SK-MEL-5 (cell line): ENCODE results near the gene PROSER2. TPM values are rescaled to one million over a fixed set of nuclear protein-coding genes. Genes with fewer than 3 reads are reported as not detected.
"Not testable (repeated sequence)": the region's sequence is repeated elsewhere in the genome, so short reads cannot be mapped to it uniquely, and the experiment has no call there.

ENCODE experiments used
- DNase-seq: peaks from one replicate; pipeline ENCODE4 v3.0.0-alpha.2; 2016; ENCODE audit warnings: low read depth, low spot score
- in situ Hi-C: cut with HindIII; loops from 2 replicates; pipeline ENCODE4 v1.10.0; 2016; ENCODE audit warnings: low sequenced_read_pairs, high pct_unique_total_duplicates, low pct_unique_long_range_greater_than_20kb
- total RNA-seq: library from RNA; depleted of rRNA; stranded (reverse); fragments of >200 nt; shearing (Covaris generic); gene quantifications from 2 replicates; pipeline ENCODE4 v1.2.3, GENCODE V29; 2014

Gene PROSER2
- total RNA-seq, 1 experiment from 2014 or later = 4.4 TPM

DNA sequence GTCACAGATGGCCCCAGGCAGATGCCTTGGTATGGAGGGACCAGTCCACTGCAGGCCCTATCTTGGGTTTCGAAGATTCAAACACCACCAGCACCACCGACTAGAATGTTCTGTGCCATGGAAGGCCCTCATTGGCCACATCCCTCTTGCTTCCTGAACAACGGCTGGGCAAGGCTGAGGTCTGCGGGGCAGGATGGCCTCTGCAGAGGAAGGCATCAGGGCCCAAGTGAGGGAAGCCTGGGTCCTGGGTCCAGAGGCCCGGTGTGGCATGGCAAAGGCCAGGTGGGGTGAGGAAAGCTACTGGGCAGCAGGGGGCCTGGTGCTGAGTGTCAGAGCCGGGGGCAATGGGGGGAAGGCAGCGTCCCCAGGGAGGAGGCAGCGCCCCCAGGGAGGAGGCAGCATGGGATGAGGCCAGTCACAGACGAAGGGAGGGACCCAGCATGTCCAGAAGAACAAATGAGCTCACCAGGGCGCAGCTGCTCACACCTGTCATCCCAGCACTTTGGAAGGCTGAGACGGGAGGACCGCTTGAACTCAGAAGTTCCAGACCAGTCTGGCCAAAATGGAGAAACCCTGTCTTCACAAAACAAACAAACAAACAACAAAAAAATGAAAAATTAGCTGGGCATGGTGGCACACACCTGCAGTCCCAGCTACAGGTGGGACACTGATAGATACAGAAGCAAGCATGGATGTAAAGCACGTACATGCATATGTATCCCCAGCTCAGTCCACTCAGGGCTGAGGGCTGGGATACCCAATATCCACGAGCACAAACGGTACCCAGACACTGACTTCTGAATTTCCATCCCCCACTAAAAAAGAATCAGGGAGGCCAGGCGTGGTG, 64.4 kb downstream of the PROSER2 start:
- in situ Hi-C loops = no loop called here
- DNase-seq = no peak

DNA sequence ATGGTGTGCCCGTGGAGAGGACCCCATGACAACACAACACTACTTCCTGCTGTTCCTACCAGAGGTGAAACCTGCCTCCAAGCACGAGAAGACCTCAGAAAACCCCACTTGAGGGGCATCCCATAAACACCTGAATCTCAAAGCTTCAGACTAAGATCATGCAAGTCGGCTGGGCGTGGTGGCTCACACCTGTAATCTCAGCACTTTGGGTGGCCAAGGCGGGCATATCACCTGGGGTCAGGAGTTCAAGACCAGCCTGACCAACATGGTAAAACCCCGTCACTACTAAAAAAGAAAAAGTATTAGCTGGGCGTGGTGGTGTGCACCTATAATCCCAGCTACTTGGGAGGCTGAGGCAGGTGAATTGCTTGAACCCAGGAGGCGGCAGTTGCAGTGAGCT, 66.1 kb downstream of the PROSER2 start:
- DNase-seq, in situ Hi-C loops: not testable (repeated sequence)

- DNase-seq = no peak
- in situ Hi-C loops = no loop called here
Observed at GRCh38 chr10:11891776-11892486, 68.8 kb downstream of the PROSER2 start.

GRCh38 chr10:11893749-11894278, 70.7 kb downstream of the PROSER2 start:
- in situ Hi-C loops = no loop called here

DNA sequence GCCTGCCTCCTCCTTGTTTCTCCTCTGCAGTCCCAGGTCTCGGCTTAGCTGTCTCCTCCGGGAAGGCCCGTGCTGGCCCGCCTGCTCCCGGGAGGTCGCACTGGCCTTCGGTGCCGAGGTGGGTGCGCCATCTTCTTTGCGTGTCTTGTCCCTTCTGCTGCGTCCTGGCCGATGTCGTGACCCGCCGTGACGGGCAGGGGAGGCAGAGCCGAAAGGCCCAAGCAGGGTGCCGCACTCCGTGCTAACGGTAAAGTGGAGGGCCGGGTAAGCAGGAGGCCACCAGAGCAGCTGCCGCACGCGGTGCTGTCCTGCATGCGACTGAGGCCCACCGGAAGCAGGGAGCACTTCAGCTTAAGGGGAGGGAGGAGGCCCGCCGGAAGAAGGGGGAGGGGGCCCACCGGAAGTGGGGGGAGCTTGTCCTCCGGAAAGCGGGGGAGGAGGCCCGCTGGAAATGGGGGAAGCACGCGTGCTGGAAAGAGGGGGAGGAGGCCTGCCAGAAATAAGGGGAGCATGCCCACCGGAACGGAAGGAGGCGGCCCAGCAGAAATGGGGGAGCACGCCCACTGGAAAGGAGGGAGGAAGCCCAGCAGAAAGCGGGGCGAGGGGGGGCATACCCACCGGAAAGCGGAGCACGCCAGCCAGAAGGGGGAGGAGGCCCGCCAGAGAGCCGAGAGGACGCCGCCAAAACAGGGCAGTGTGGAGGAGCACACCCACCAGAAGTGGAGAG, 71.4 kb downstream of the PROSER2 start:
- in situ Hi-C loops = no loop called here
- no peak for DNase-seq

More at GRCh38 chr10:11893749-11894278, 70.7 kb downstream of the PROSER2 start:
- DNase-seq = no peak

DNA sequence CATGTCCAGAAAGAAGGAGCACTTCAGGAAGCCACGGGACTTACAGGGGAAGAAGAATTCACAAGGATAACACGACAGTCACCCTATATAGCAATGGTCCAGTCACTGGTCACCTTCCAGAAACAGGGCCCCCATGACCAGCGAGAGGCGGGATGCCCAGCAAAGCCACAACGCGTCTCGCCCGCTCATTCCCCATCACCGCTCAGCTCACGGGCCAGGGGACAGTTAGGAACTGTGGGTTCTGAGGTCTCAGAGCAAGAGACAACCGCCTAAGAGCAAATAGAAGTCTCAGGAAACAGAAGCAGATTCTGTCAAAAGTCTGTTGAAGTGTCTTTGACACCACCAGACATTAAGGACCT, 71.9 kb downstream of the PROSER2 start:
- DNase-seq = no peak
- in situ Hi-C loops = no loop called here

- DNase-seq = no peak
- in situ Hi-C loops = no loop called here
Observed at GRCh38 chr10:11895598-11895997, 72.4 kb downstream of the PROSER2 start.

- no peak for DNase-seq
- in situ Hi-C loops = no loop called here
Observed at GRCh38 chr10:11896549-11897200, 73.5 kb downstream of the PROSER2 start.

DNA sequence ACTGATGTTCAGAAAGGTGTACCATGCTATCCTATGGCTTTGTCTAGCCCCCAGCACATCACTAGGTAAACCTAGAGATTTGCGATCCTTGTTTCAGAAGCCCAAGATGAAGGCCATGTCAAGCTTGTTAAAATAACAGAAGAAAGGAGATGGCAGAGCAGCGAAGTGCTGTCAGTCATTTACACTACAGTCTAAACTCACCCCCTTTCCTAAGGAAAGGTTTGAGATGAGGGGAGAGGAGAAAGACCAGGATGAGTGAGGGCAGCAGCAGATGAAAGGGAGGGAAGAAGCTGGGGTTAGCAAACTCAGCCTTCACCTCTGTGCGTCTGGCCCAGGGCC, 74.8 kb downstream of the PROSER2 start:
- in situ Hi-C loops = no loop called here
- DNase-seq = no peak

DNA sequence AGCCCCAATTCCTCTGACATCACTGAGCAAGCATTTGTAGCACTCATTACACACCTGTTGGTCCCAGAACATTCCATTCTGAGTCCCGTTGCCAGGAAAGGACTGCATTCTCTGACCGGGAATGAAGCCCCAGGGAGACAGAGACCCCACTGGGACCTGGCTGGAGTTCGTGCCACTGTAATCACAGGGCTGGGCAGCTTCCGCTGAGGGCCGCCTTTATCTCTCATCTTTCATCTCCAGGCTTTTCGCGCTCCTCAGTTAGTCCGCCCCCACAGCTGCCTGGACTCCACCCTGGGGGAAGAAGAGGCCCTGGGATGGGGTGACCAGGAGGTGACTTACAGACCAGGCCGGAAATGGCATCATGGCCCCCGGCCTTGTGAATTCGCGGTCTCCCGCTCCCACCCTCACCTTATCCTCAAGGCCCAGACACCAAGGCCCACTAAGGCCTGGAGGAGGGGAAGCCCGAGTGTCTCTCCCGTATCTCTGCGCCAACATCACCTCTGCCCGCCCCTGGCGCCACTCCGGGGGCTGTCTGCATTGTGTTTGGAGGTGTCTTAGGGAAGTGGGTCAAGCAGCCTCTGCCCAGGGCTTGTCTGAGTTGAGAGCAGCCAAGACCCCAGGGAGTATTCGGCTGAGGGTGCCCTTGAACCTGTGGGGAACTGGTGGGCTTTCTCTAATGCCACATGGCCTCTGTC, 75.4 kb downstream of the PROSER2 start:
- in situ Hi-C loops = no loop called here
- DNase-seq = no peak

- in situ Hi-C loops = no loop called here
- DNase-seq = no peak
Observed at GRCh38 chr10:11899067-11899876, 76.1 kb downstream of the PROSER2 start.

GRCh38 chr10:11901036-11901301, 77.8 kb downstream of the PROSER2 start:
- DNase-seq = no peak
- in situ Hi-C loops = no loop called here

- DNase-seq = no peak
- in situ Hi-C loops = no loop called here
Observed at GRCh38 chr10:11901454-11901832, 78.3 kb downstream of the PROSER2 start.

DNA sequence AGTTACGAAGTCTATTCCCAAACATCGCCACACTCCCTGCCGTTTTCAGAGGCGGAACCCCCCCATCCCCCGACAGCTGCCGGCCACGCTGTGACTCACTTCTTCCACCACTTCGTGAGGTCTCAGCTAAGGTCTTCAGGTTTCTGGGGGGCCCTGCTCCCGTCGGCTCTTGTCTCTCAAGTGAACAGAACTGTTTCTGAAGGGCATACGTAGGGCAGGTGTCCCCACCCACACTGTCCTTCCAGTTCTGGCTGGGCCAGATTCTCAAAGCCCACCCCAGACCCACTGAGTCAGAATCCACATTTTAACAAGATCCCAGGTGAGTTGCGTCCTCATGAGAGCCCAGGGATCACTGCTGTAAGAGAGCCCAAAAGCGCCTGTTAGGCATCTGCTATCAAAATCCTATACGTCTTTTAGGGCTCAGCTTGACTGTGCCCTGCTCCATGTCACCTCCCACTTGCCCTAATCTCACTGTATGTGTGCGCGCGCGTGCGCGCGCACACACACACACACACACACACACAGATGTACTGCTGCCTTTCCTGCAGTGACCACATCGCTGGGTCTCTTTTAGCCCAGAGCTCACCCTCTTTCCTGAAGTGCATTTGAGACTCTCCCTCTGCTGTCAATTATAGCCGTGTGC, 78.8 kb downstream of the PROSER2 start:
- in situ Hi-C loops = no loop called here
- DNase-seq = no peak

DNA sequence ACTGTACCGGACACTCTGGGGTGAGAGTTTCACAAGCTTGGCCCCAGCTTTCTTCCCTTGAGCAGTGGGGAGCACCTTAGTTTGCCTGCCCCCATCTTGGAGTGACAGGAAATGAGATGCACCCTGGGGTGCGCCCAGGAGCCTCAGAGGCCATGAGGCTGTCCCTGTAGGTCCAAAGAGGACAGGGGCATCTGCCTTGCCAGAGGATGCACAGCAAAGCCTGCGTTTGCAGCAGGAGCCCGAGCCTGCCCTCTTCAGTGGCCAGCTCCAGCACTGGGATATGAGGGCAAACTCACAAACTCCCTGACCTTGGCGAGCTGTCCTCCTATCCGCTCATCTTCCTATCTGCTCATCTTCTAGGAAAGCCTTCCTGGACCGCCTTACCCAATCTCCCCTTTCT, 79.5 kb downstream of the PROSER2 start:
- DNase-seq = no peak
- in situ Hi-C loops = no loop called here

GRCh38 chr10:11906714-11907113, 83.6 kb downstream of the PROSER2 start:
- in situ Hi-C loops = no loop called here
- DNase-seq = no peak
